Stimulated activated CD8-positive, alpha-beta memory T cell treated with anti-CD3 and anti-CD28 coated beads, Interleukin-4, amount 100 ng/mL, for 4 hours (primary cell): ENCODE data around the gene WNK2.

ENCODE experiments used
- DNase-seq, 2 donors: peaks; one replicate each; pipeline ENCODE4 v3.0.0-alpha.2; 2020; ENCODE audit warnings: low read depth in 2 of 2, low spot score in 1 of 2

Gene WNK2

GRCh38 chr9:93253633-93254032 is 69.7 kb downstream of the WNK2 start:
- DNase-seq, result no peak

GRCh38 chr9:93254061-93254481 is 70.1 kb downstream of the WNK2 start:
- no peak for DNase-seq

DNA sequence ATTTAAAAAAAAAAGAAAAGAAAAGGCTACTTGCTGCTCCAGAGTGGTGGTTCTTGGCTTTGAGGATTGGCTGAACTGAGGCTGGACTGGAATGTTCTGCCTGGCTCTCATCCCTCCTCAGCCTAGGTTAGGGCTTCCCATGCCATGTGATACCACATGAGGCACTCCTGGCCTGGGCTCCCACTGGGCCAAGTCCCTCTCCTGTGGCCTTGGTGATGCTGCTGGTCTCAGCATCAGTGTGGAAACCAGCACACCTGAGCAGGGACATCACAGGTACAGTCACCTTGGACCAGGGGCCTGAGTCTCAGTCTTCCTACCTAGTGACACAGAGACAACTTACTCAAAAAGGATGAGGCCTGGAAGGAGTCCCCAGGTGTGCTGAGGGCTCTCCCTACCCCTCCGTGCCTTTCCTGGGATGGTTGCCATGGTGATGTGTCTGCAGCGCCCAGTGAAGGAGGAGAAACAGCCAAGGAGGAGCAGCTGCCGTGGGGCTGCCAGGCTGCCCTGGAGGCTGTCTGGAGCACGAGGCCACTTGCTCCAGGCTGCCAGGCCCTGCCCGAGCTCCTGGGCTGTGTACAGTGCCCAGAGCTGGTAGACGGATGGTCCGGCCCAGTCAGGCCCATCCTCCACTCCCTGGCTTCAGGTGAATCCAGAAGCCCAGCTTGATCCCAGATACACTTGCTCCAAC is 71.0 kb downstream of the WNK2 start:
- no peak for DNase-seq

- no peak for DNase-seq
Measured at GRCh38 chr9:93255494-93255867, 71.5 kb downstream of the WNK2 start.

- no peak for DNase-seq
Measured at GRCh38 chr9:93255994-93256877, 72.3 kb downstream of the WNK2 start.

- no peak for DNase-seq
Measured at GRCh38 chr9:93256878-93257807, 73.2 kb downstream of the WNK2 start.

DNA sequence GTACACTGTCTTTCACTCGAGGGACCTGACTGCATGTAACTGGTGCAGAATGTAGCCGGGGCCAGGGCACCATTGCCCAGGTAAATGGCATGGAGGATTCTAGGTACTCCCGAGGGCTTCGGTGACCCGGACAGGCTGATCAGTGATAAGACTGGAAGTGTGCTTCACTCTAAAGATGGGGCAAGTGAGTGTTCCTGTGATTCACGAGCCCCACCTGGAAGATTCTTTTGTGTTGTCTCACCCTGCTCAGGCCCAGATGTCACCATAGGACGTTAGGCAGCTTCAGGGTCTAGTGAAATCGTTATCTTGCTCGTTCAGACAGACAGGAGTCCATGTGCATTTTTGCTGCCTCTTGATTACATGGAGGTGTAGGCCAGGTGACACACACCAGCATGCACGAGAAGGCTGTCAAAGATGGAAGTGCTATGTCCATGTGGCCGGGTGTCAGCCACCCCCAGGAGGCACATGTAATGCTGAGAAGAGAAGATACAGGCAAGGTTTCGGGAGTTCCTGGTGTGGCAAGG is 73.9 kb downstream of the WNK2 start:
- no peak for DNase-seq

DNA sequence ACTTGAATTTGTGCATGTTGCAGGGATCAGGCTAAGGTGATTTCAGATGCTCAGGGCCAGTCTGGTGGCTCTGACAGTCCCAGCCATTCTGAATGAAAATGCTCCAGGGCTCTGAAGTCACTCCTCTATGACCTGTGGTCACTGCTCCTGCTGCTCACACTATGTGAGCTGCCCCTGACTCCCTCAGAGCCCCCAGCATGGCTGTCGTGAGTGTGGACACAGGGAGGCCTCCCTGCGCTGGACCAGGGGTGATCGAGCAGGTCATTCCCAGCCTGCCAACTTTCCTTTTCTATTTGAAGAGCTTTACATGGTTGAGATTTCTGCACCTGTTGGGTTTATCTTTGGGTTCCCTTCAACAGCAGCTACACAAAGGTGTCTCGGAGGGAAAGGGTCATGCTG is 74.5 kb downstream of the WNK2 start:
- DNase-seq, result no peak

- no peak for DNase-seq
Measured at GRCh38 chr9:93258818-93259489, 75.0 kb downstream of the WNK2 start.

- DNase-seq, result no peak
Measured at GRCh38 chr9:93259490-93260262, 75.7 kb downstream of the WNK2 start.

DNA sequence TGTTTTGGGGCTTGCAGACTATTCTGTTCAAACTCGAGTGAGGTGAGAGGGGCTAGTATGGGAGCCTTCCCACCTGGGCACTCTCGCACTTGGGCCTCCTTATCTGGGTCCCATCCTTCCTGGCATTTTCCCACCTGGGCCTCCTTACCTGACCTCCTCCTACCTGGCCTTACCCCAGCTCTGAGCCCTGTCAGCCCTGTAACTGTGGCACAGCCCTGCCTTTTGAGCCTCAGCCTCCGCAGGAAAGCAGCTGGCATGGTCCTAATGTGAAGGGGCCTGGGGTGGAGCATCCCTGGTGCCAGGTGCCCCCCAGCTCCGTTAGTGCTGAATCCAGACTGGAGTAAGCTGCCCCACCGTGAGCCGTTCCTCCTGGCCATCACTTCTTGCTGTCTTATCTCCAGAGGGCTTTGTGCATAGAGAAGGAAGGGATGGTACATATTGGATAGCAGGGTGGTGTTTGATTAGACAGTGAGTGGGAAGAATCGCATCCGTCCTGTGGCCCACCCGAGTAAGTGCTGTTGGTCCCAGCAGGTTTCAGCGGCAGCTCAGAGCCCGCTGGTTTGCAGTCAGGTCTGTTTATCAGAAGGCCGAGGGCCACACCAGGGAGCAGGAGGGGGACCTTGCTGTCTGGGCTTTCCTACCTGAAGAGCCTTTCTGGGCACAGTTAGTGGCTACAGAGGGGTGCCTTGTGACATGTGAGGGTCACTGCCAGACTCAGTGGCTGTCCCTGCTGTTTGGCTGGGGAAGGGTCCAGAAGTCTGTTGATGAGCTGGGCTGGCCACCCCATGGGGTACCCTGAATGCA is 76.5 kb downstream of the WNK2 start:
- DNase-seq, result no peak

DNA sequence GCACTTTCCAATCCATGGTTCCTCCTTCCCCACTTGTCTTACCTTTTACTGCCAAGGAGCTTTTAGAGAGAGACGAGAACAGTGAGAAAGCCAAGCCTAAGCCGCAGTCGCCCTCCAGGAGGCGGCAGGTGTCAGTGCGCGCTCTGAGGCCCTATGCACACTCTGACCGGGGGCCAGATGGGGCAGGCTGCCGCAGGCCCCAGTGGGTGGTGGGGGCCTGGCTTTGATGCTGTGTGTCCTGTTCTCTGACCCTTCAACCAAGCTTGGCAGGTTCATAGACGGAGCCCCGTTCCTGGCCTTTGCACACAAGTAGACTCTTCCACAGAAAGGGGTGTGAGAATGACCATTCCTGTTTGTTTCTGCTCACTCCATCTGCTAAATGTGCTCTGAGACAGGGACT is 77.3 kb downstream of the WNK2 start:
- no peak for DNase-seq

DNA sequence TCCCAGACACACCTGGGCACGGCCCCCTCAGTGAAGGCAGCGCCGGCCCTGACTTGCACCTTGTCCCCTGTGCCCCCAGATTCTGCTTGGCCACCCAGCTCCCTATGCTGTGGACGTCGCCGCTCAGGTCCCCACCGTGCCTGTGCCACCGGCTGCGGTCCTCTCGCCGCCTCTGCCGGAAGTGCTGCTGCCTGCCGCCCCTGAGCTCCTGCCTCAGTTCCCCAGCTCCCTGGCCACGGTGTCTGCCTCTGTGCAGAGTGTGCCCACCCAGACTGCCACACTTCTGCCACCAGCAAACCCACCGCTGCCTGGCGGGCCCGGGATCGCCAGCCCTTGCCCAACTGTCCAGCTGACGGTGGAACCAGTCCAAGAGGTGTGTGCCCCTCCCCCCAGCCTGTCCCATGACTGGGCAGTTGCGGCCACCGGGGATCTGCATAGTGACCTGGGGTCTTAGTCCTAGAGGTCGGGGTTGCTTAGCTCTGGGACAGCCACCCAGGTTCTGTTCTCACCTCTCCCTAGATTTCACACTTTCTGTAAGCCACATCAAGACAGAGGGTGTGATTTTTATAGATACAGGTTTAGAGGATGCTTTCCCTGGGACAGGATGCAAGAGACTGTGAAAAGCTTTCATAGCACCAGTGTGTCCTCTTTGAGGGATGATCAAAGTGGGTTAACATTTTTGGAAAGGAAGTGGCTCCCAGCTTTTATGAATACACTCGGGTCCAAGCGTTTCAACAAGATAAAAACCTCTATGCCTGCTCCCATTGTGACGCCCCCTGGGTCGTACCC is 78.0 kb downstream of the WNK2 start:
- no peak for DNase-seq

- no peak for DNase-seq
Measured at GRCh38 chr9:93262537-93263310, 78.8 kb downstream of the WNK2 start.

GRCh38 chr9:93263334-93264229 is 79.6 kb downstream of the WNK2 start:
- no peak for DNase-seq

DNA sequence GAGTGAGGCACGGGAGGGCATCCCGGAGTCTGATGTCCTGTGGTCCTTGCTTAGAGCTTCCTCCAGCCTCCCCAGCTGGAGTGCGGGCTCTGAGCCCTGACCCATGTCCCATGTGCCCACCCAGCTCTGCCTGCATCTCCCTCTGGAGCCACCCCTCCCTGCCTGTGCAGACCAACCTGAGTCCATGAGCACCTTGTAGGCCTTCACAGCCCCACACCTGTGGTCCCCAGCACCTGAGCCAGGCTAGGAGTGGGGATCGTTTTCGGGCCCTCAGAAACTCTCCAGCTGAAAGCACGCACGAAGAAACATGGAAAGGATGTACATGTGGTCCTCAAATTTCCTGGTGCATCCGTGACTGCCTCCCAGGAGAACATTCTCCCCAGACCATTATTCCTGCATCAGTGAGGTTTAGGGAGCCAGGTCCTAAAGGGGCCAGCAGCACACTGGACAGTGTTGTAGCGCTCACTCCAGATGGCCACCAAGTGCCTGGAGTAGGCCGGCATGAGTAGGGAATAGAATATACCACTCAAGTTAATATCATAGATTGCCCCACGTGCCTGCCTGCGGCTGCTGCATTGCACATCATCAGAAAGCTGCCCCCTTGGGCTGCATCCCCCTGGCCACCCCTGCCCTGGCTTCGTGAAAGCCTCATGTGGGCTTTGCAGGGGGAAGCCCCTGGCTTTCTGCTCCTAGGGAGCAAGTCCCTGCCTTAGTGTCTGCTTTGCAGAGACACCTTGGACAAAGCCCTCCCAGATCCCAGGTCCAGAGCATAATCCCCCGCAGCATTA is 80.6 kb downstream of the WNK2 start:
- DNase-seq, result no peak
